Measurements from ENCODE around the gene CEP97. TPM values are rescaled to one million over a fixed set of nuclear protein-coding genes. Genes with fewer than 3 reads are reported as not detected.

Gene CEP97
- total and polyA plus RNA-seq, 9 of the 15 experiments (the other 6 are each of a cell fraction or from before 2014, with no cell fraction given), result 2.0 to 10.1 (median 4.3) TPM

DNA sequence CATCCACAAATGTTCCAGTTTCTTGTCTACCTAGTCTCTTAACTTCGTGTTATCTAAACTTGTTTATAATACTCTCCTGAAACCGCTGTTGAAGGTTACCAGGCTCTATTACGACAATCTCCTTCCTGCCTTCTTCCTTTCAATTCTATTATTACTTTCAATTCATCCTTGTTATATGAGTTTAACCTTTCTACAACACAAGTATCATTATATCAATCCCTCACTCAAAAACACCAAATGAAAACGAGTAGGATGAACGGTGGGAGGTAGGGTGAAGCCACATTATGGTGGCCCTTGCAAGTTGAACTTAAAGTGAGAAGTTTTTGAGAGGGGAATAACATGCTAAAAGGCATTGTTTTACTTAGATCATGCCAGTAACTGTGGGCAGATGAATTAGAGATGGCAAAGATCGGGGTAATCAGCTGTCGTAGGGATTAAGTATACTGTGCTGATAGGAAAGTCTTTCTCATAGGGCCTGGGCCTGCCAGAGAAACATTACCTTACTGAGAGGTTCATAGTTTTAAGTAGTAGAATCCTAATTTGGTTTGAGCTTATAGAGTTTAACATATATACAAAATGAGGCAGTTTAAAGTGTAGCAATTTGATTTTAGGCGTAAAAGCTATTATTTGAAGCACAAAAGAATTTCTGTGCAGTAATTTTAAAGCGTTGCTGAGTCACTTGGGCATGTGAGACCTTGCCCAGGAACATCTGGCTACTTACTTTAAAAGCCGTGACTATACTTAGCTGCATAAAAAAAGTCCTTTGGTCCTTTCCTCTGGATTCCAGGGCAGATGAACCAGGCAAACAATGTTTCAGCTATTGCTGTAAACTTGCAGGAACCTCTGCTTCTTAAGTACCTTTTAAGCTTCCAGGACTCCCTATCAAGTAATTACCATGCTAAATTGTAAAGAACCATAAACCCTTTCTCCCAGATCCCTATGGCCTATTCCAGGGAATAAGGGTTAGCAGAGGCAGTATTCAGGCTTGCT lies 3.3 kb upstream of the CEP97 start (continued):
- TF ChIP-seq, protein P1, sequence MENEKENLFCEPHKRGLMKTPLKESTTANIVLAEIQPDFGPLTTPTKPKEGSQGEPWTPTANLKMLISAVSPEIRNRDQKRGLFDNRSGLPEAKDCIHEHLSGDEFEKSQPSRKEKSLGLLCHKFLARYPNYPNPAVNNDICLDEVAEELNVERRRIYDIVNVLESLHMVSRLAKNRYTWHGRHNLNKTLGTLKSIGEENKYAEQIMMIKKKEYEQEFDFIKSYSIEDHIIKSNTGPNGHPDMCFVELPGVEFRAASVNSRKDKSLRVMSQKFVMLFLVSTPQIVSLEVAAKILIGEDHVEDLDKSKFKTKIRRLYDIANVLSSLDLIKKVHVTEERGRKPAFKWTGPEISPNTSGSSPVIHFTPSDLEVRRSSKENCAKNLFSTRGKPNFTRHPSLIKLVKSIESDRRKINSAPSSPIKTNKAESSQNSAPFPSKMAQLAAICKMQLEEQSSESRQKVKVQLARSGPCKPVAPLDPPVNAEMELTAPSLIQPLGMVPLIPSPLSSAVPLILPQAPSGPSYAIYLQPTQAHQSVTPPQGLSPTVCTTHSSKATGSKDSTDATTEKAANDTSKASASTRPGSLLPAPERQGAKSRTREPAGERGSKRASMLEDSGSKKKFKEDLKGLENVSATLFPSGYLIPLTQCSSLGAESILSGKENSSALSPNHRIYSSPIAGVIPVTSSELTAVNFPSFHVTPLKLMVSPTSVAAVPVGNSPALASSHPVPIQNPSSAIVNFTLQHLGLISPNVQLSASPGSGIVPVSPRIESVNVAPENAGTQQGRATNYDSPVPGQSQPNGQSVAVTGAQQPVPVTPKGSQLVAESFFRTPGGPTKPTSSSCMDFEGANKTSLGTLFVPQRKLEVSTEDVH (IDR thresholded peaks at IDR 0.05; ENCODE audit: low read depth, partially characterized antibody), result no peak
- 0 out of 2 replicates have a peak, but pooled peaks have one; percentile 9 for TF ChIP-seq MAFG (tag; conservative IDR thresholded peaks at IDR 0.05)
- TF ChIP-seq NFE2 (IDR thresholded peaks at IDR 0.05; ENCODE audit: low read depth), result peak; percentile 33; the same call in 1 of the 2 replicates
- peak; percentile 11; the same call in 1 of the 2 replicates for TF ChIP-seq MAFK (IDR thresholded peaks at IDR 0.05; ENCODE audit: low read length)

GRCh38 chr3:101722394-101723173 lies 1.8 kb upstream of the CEP97 start:
- ATAC-seq, result no peak
- TF ChIP-seq SPI1 (IDR thresholded peaks at IDR 0.05; ENCODE audit: borderline replicate concordance, low read depth, low read length) (peak; percentile 72; the same call in 1 of the 2 replicates), E2F5 (CRISPR knock-in tag; IDR thresholded peaks at IDR 0.05) (no peak), ETV6 (IDR thresholded peaks at IDR 0.05; ENCODE audit: borderline replicate concordance in 1 of 2, low read depth in 2 of 2, low read length in 1 of 2) (no peak), ETV6 (CRISPR knock-in tag; IDR thresholded peaks at IDR 0.05; ENCODE audit: borderline replicate concordance) (no peak), ZNF212 (CRISPR knock-in tag; IDR thresholded peaks at IDR 0.05) (no peak), TOE1 (IDR thresholded peaks at IDR 0.05; ENCODE audit: borderline replicate concordance) (no peak), TOE1 (CRISPR knock-in tag; IDR thresholded peaks at IDR 0.05; ENCODE audit: borderline replicate concordance, low read depth) (no peak), NCOA2 (IDR thresholded peaks at IDR 0.05; ENCODE audit: partially characterized antibody in 2 of 2) (peak in 1 of 2 experiments; percentile 91)

More at GRCh38 chr3:101722394-101723173, 1.8 kb upstream of the CEP97 start:
- Histone ChIP-seq H3K9ac (ENCODE audit: insufficient read depth in 1 of 2, low read depth in 2 of 2, low read length in 2 of 2) (no peak overlapping the region), H3K4me3 (no peak overlapping the region), H3K36me3 (ENCODE audit: control insufficient read depth, insufficient read depth, low read length) (peaks cover 11% of the 10 kb centered on the region; the same call in 2 of the 3 replicates), H3K27me3 (ENCODE audit: control insufficient read depth in 2 of 2, insufficient read depth in 2 of 2, low read length in 2 of 2) (no peaks in the 10 kb centered on the region), H3K79me2 (ENCODE audit: control insufficient read depth, insufficient read depth, low read length) (peaks cover 20% of the 10 kb centered on the region), H3K9me3 (replicated peaks; ENCODE audit: control insufficient read depth, insufficient read depth, low read depth, low read length) (no peaks in the 10 kb centered on the region), H3K4me2 (ENCODE audit: insufficient read depth, low read length) (no peak overlapping the region), H3K27ac (ENCODE audit: extremely low read depth, low read depth, low read length) (no peak overlapping the region), H2AFZ (ENCODE audit: low read depth, low read length) (peak overlapping the region; percentile 62), H4K20me1 (replicated peaks; ENCODE audit: control insufficient read depth, insufficient read depth, low read length) (no peaks in the 10 kb centered on the region), H3K9me1 (ENCODE audit: control insufficient read depth, insufficient read depth, low read length) (no peaks in the 10 kb centered on the region), H3K4me1 (replicated peaks in 1 of 2; ENCODE audit: control insufficient read depth in 2 of 2, insufficient read depth in 2 of 2, low read length in 2 of 2) (peaks cover 0 to 8% of the 10 kb centered on the region in 2 experiments; a peak in 3 of 5 replicates)
- in situ Hi-C loops (cut with MboI), result no loop called here
- intact Hi-C loops (cut with micrococcal nuclease), result no loop called here
- CTCF ChIA-PET (ENCODE audit: low intra/inter-chr PET ratio), result no interaction called here
- FAIRE-seq, result no peak
- WGBS (ENCODE audit: insufficient coverage, low coverage, missing lambda C conversion rate), result 88% methylated on average over 7 of the region's 7 CpGs
- POLR2A ChIA-PET, result interaction anchor here (0.8 kb wide), 1 partner anchor 19 kb away, joined by 3 read pairs; no protein-coding TSS in a partner anchor
- no TSS peak for BruUV-seq (replicated peaks)
- DNase-seq (ENCODE audit: extremely low read depth in 1 of 4, low spot score in 3 of 4), result no peak

Data from K562 (cell line).